Activated effector memory CD4-positive, alpha-beta T cell treated with anti-CD3 and anti-CD28 coated beads, Interleukin-2, amount 50 U/mL, for 16 hours (primary cell): ENCODE measurements around the gene NR2C2AP.
"Not testable (repeated sequence)": the region's sequence is repeated elsewhere in the genome, so short reads cannot be mapped to it uniquely, and the experiment has no call there.

ENCODE experiments used
- DNase-seq: peaks from one replicate; pipeline ENCODE4 v3.0.0-alpha.2; 2020

NR2C2AP gene

GRCh38 chr19:19179548-19180441 is 23.4 kb downstream of the NR2C2AP start:
- DNase-seq, result no peak

GRCh38 chr19:19176950-19177349 is 26.3 kb downstream of the NR2C2AP start:
- no peak for DNase-seq

- DNase-seq, result not testable (repeated sequence)
Observed at GRCh38 chr19:19173243-19173642, 30.0 kb downstream of the NR2C2AP start.

GRCh38 chr19:19171821-19172532 is 31.2 kb downstream of the NR2C2AP start:
- no peak for DNase-seq

GRCh38 chr19:19170873-19171672 is 32.1 kb downstream of the NR2C2AP start:
- DNase-seq, result no peak

- DNase-seq, result peak; percentile 92
Observed at GRCh38 chr19:19170053-19170872, 33.0 kb downstream of the NR2C2AP start, which contains the start of gene MEF2B. Gene MEF2B (minus strand): TSS chr19:19170263. CDS start chr19:19150735, 19,528 bp downstream.

GRCh38 chr19:19169236-19170052 is 33.8 kb downstream of the NR2C2AP start:
- no peak for DNase-seq

GRCh38 chr19:19167612-19168011 is 35.6 kb downstream of the NR2C2AP start:
- DNase-seq, result no peak

GRCh38 chr19:19165396-19165795 is 37.8 kb downstream of the NR2C2AP start:
- no peak for DNase-seq

- no peak for DNase-seq
Observed at GRCh38 chr19:19162495-19162894, 40.7 kb downstream of the NR2C2AP start.

- DNase-seq, result no peak
Observed at GRCh38 chr19:19160461-19161035, 42.7 kb downstream of the NR2C2AP start.

- no peak for DNase-seq
Observed at GRCh38 chr19:19159534-19159933, 43.7 kb downstream of the NR2C2AP start.

- no peak for DNase-seq
Observed at GRCh38 chr19:19157808-19158207, 45.4 kb downstream of the NR2C2AP start.

- DNase-seq, result no peak
Observed at GRCh38 chr19:19155495-19156219, 47.6 kb downstream of the NR2C2AP start.

- no peak for DNase-seq
Observed at GRCh38 chr19:19154768-19155494, 48.3 kb downstream of the NR2C2AP start.

GRCh38 chr19:19152668-19153384 is 50.4 kb downstream of the NR2C2AP start:
- DNase-seq, result no peak

GRCh38 chr19:19151418-19151817 is 51.8 kb downstream of the NR2C2AP start:
- no peak for DNase-seq
